Activated CD4-positive, alpha-beta T cell treated with anti-CD3 and anti-CD28 coated beads for 36 hours (primary cell): ENCODE results near the gene MAN2B1. TPM values are rescaled to one million over a fixed set of nuclear protein-coding genes. Genes with fewer than 3 reads are reported as not detected.
"Not testable (repeated sequence)": the region's sequence is repeated elsewhere in the genome, so short reads cannot be mapped to it uniquely, and the experiment has no call there.

ENCODE experiments used
- ATAC-seq: fragments of 200-7000 bp; cut with Tn5 transposase; one replicate; pipeline ENCODE4 v1.10.0; 2021; ENCODE audit warnings: mild to moderate bottlenecking, moderate library complexity
- CTCF ChIA-PET: fragments of 350-600 bp; sonication (Branson Sonifier 250); formaldehyde crosslinking; loops from one replicate; lab custom pipeline; 2021; ENCODE audit warnings: antibody characterized with exemption; lab: Charles Lee
- POLR2A ChIA-PET: fragments of 350-600 bp; sonication (Branson Sonifier 250); formaldehyde crosslinking; loops from one replicate; lab custom pipeline; 2021; ENCODE audit warnings: antibody characterized with exemption, inconsistent platforms; lab: Charles Lee
- DNase-seq: peaks from one replicate; pipeline ENCODE4 v3.0.0-alpha.2; 2020
- H3K27ac Mint-ChIP-seq: one replicate; pipeline ENCODE4 v1.8.0; 2021; ENCODE audit warnings: mixed read lengths
- H3K27me3 Mint-ChIP-seq: one replicate; pipeline ENCODE4 v1.8.0; 2021; ENCODE audit warnings: mixed read lengths
- H3K36me3 Mint-ChIP-seq: one replicate; pipeline ENCODE4 v1.8.0; 2021; ENCODE audit warnings: low read depth, mixed read lengths
- H3K4me1 Mint-ChIP-seq: one replicate; pipeline ENCODE4 v1.8.0; 2021; ENCODE audit warnings: mixed read lengths
- H3K4me3 Mint-ChIP-seq: one replicate; pipeline ENCODE4 v1.8.0; 2021; ENCODE audit warnings: mild to moderate bottlenecking, moderate library complexity, mixed read lengths
- H3K9me3 Mint-ChIP-seq: one replicate; pipeline ENCODE4 v1.8.0; 2021; ENCODE audit warnings: low read depth, mixed read lengths
- intact Hi-C, 2 experiments: fragments of 100-400 bp; cut with DNase I in 1 of 2; cut with micrococcal nuclease in 1 of 2; formaldehyde crosslinking; loops; one replicate each; pipeline versions ENCODE4 v1.14.2 to v1.15.1; 2022 to 2024; cut with DNase I, micrococcal nuclease
- total RNA-seq, 2 experiments: library from RNA; stranded (reverse); gene quantifications; one replicate each; pipeline ENCODE4 v1.2.3, GENCODE V29; 2021

The MAN2B1 gene
- 100 to 1,000 TPM; 118 to 154 TPM for total RNA-seq

- ATAC-seq: peak; percentile 73
- Mint-ChIP-seq H3K36me3 (peaks cover 42% of the 10 kb centered on the region), H3K9me3 (no peaks in the 10 kb centered on the region), H3K4me3 (peak within 1 kb of the TSS; percentile 86), H3K27ac (peak within 1 kb of the TSS; percentile 83), H3K4me1 (peaks cover 43% of the 10 kb centered on the region), H3K27me3 (no peaks in the 10 kb centered on the region)
- intact Hi-C loops: loop anchor here in 1 of 2 experiments (1.0 to 5.0 kb wide), 5 partner anchors 56 to 744 kb away; partner anchors contain the start of genes GET3, ZNF44 and ZNF564
- POLR2A ChIA-PET: interaction anchor here (0.8 to 1.1 kb wide), 7 partner anchors 12 to 126 kb away, joined by 3 to 6 read pairs (median 5); partner anchors contain the start of genes TRIR, ZNF490 and ZNF791
- DNase-seq: peak; percentile 90
- CTCF ChIA-PET: interaction anchor here (0.5 to 1.9 kb wide), 8 partner anchors 10 to 575 kb away, joined by 3 to 7 read pairs (median 4); no protein-coding TSS in a partner anchor
Observed at GRCh38 chr19:12666265-12667048, at the start of gene MAN2B1, which contains the start of gene WDR83. Gene MAN2B1, minus strand, starts transcription at chr19:12666742. Its CDS starts 41 bp downstream, at chr19:12666701. Gene WDR83, plus strand, starts transcription at chr19:12666807. Its CDS starts 2,984 bp downstream, at chr19:12669791.

- intact Hi-C loops: loop anchor here in 1 of 2 experiments (5.0 kb wide), 1 partner anchor 41 kb away; no protein-coding TSS in a partner anchor
- no peak overlapping the region for H3K27ac Mint-ChIP-seq
- CTCF ChIA-PET: interaction anchor here (0.9 to 1.7 kb wide), 5 partner anchors 17 to 132 kb away, joined by 3 to 6 read pairs (median 4); no protein-coding TSS in a partner anchor
- POLR2A ChIA-PET: no interaction called here
- H3K4me1 Mint-ChIP-seq: peaks cover 26% of the 10 kb centered on the region
- H3K36me3 Mint-ChIP-seq: peaks cover 59% of the 10 kb centered on the region
- H3K27me3 Mint-ChIP-seq: no peaks in the 10 kb centered on the region
- no peaks in the 10 kb centered on the region for H3K9me3 Mint-ChIP-seq
- DNase-seq: no peak
- ATAC-seq: no peak
- no peak overlapping the region for H3K4me3 Mint-ChIP-seq
Observed at GRCh38 chr19:12715929-12716328, 49.4 kb upstream of the MAN2B1 start.

- H3K27ac Mint-ChIP-seq: no peak overlapping the region
- H3K4me3 Mint-ChIP-seq: no peak overlapping the region
- H3K27me3 Mint-ChIP-seq: no peaks in the 10 kb centered on the region
- peaks cover 19% of the 10 kb centered on the region for H3K4me1 Mint-ChIP-seq
- CTCF ChIA-PET: interaction anchor here (0.9 to 1.5 kb wide), 3 partner anchors 18 to 133 kb away, joined by 3 to 6 read pairs (median 4); no protein-coding TSS in a partner anchor
- no peak for DNase-seq
- no peak for ATAC-seq
- H3K9me3 Mint-ChIP-seq: no peaks in the 10 kb centered on the region
- peaks cover 62% of the 10 kb centered on the region for H3K36me3 Mint-ChIP-seq
- POLR2A ChIA-PET: no interaction called here
- intact Hi-C loops: loop anchor here in 1 of 2 experiments (5.0 kb wide), 1 partner anchor 42 kb away; no protein-coding TSS in a partner anchor
Observed at GRCh38 chr19:12715102-12715501, 48.6 kb upstream of the MAN2B1 start.

GRCh38 chr19:12713304-12713703 lies 46.8 kb upstream of the MAN2B1 start:
- ATAC-seq, H3K27me3 Mint-ChIP-seq, H3K9me3 Mint-ChIP-seq, intact Hi-C loops, DNase-seq, H3K4me1 Mint-ChIP-seq, H3K27ac Mint-ChIP-seq, H3K4me3 Mint-ChIP-seq, POLR2A ChIA-PET: not testable (repeated sequence)
- CTCF ChIA-PET: interaction anchor here (1.0 kb wide), 1 partner anchor 10 kb away, joined by 6 read pairs; no protein-coding TSS in a partner anchor
- peaks cover 53% of the 10 kb centered on the region for H3K36me3 Mint-ChIP-seq

- intact Hi-C loops, H3K9me3 Mint-ChIP-seq, H3K4me1 Mint-ChIP-seq, H3K4me3 Mint-ChIP-seq, H3K27ac Mint-ChIP-seq, POLR2A ChIA-PET, H3K27me3 Mint-ChIP-seq, CTCF ChIA-PET, ATAC-seq: not testable (repeated sequence)
- DNase-seq: peak; percentile 31
- peaks cover 52% of the 10 kb centered on the region for H3K36me3 Mint-ChIP-seq
Observed at GRCh38 chr19:12712077-12712476, 45.5 kb upstream of the MAN2B1 start.

GRCh38 chr19:12711187-12711586 lies 44.6 kb upstream of the MAN2B1 start:
- Mint-ChIP-seq H3K36me3 (peaks cover 54% of the 10 kb centered on the region), H3K4me3 (no peak overlapping the region), H3K4me1 (no peaks in the 10 kb centered on the region), H3K9me3 (no peaks in the 10 kb centered on the region), H3K27ac (no peak overlapping the region), H3K27me3 (no peaks in the 10 kb centered on the region)
- ChIA-PET CTCF (interaction anchor here (0.7 kb wide), 1 partner anchor 11 kb away, joined by 3 read pairs; no protein-coding TSS in a partner anchor), POLR2A (interaction anchor here (0.6 kb wide), 1 partner anchor 14 kb away, joined by 3 read pairs; no protein-coding TSS in a partner anchor)
- ATAC-seq: no peak
- intact Hi-C loops: no loop called here
- DNase-seq: no peak

- POLR2A ChIA-PET: interaction anchor here (0.6 to 0.7 kb wide), 2 partner anchors 13 to 20 kb away, joined by 3 to 4 read pairs; no protein-coding TSS in a partner anchor
- Mint-ChIP-seq H3K4me1 (no peaks in the 10 kb centered on the region), H3K36me3 (peaks cover 56% of the 10 kb centered on the region)
Observed at GRCh38 chr19:12708641-12709040, 42.1 kb upstream of the MAN2B1 start.

GRCh38 chr19:12706332-12706718 lies 39.8 kb upstream of the MAN2B1 start:
- Mint-ChIP-seq H3K4me3 (no peak overlapping the region), H3K27me3 (no peaks in the 10 kb centered on the region), H3K4me1 (no peaks in the 10 kb centered on the region), H3K36me3 (peaks cover 63% of the 10 kb centered on the region), H3K27ac (no peak overlapping the region), H3K9me3 (no peaks in the 10 kb centered on the region)
- ATAC-seq: no peak
- intact Hi-C loops: no loop called here
- POLR2A ChIA-PET: no interaction called here
- CTCF ChIA-PET: interaction anchor here (0.7 kb wide), 1 partner anchor 131 kb away, joined by 3 read pairs; no protein-coding TSS in a partner anchor
- DNase-seq: no peak

More at GRCh38 chr19:12708641-12709040, 42.1 kb upstream of the MAN2B1 start:
- DNase-seq (no peak), ATAC-seq (no peak)
- intact Hi-C loops: no loop called here
- no peak overlapping the region for H3K4me3 Mint-ChIP-seq
- H3K27me3 Mint-ChIP-seq: no peaks in the 10 kb centered on the region
- H3K27ac Mint-ChIP-seq: no peak overlapping the region
- CTCF ChIA-PET: no interaction called here
- H3K9me3 Mint-ChIP-seq: no peaks in the 10 kb centered on the region

GRCh38 chr19:12705654-12706331 lies 39.3 kb upstream of the MAN2B1 start:
- ATAC-seq: no peak
- no peak for DNase-seq
- no peak overlapping the region for H3K4me3 Mint-ChIP-seq
- ChIA-PET CTCF (interaction anchor here (0.7 kb wide), 1 partner anchor 130 kb away, joined by 3 read pairs; no protein-coding TSS in a partner anchor), POLR2A (no interaction called here)
- no peaks in the 10 kb centered on the region for H3K27me3 Mint-ChIP-seq
- intact Hi-C loops: no loop called here
- peaks cover 63% of the 10 kb centered on the region for H3K36me3 Mint-ChIP-seq
- no peak overlapping the region for H3K27ac Mint-ChIP-seq
- H3K9me3 Mint-ChIP-seq: no peaks in the 10 kb centered on the region
- H3K4me1 Mint-ChIP-seq: no peaks in the 10 kb centered on the region

GRCh38 chr19:12705169-12705568 lies 38.6 kb upstream of the MAN2B1 start:
- peaks cover 58% of the 10 kb centered on the region for H3K36me3 Mint-ChIP-seq
- CTCF ChIA-PET: no interaction called here
- no peak for DNase-seq

GRCh38 chr19:12703046-12703445 lies 36.5 kb upstream of the MAN2B1 start:
- CTCF ChIA-PET: no interaction called here
- Mint-ChIP-seq H3K4me1 (peaks cover 2% of the 10 kb centered on the region), H3K4me3 (no peak overlapping the region), H3K9me3 (no peaks in the 10 kb centered on the region), H3K27me3 (no peaks in the 10 kb centered on the region), H3K27ac (no peak overlapping the region), H3K36me3 (peaks cover 60% of the 10 kb centered on the region)
- ATAC-seq (peak; percentile 74), DNase-seq (peak; percentile 44)
- POLR2A ChIA-PET: interaction anchor here (0.6 kb wide), 1 partner anchor 198 kb away, joined by 3 read pairs; no protein-coding TSS in a partner anchor
- intact Hi-C loops: no loop called here

More at GRCh38 chr19:12705169-12705568, 38.6 kb upstream of the MAN2B1 start:
- H3K27ac Mint-ChIP-seq: no peak overlapping the region
- ATAC-seq: no peak
- no peak overlapping the region for H3K4me3 Mint-ChIP-seq
- no peaks in the 10 kb centered on the region for H3K9me3 Mint-ChIP-seq
- intact Hi-C loops: no loop called here
- POLR2A ChIA-PET: no interaction called here
- no peaks in the 10 kb centered on the region for H3K27me3 Mint-ChIP-seq
- H3K4me1 Mint-ChIP-seq: no peaks in the 10 kb centered on the region
